GM13976 (cell line): ENCODE data around the gene PKNOX2.

Source experiments
- DNase-seq: peaks from one replicate; pipeline ENCODE4 v3.0.0; 2012; ENCODE audit warnings: low spot score
- in situ Hi-C: fragments of 300-500 bp; cut with MboI; formaldehyde crosslinking; loops from one replicate; pipeline ENCODE4 v1.12.0; 2022; ENCODE audit warnings: low sequenced_read_pairs, mixed read lengths, inconsistent platforms; ENCODE audit not compliant: unreplicated experiment
- TF ChIP-seq, protein P1 (sequence below): IDR thresholded peaks from 2 replicates; pipeline ENCODE4 v1.5.1; 2012; ENCODE audit warnings: borderline replicate concordance, mild to moderate bottlenecking; ENCODE audit not compliant: insufficient read depth; ENCODE audit errors: extremely low read depth, missing control alignments, control extremely low read depth

Gene PKNOX2

DNA sequence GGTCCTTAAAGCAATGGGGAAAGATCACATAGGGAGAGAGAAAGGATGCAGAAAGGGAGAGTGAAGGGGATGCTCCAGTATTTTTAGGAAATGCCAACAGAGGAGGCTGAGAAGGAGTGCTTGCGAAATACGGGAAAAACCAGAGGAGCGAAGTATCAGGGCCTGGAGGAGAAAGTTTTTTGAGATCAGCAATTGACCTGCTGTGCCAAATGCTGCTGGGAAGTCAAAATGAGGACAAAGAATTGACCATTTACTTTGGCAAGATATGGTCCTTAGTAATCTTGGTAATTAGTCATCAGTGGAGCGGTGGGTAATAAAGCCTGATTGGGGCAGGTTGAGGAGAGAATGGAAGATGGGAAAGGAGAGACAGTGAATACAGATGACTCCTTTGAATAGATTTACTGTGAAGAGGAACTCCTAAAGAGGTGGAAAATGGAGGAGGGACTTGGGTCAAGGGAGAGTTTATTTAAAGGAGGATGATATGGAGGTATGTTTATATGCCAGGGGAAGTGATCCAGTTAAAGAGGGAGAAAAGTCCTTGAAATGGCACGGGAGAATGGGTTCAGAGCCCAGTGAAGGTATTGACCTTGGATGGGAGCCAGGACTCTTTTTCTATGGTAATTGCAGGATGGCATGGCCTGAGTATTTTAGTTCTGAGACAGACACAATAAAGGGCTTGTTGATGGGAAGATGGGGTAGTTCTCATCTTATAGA lies 111.5 kb downstream of the PKNOX2 start:
- DNase-seq, result no peak
- TF ChIP-seq, protein P1, sequence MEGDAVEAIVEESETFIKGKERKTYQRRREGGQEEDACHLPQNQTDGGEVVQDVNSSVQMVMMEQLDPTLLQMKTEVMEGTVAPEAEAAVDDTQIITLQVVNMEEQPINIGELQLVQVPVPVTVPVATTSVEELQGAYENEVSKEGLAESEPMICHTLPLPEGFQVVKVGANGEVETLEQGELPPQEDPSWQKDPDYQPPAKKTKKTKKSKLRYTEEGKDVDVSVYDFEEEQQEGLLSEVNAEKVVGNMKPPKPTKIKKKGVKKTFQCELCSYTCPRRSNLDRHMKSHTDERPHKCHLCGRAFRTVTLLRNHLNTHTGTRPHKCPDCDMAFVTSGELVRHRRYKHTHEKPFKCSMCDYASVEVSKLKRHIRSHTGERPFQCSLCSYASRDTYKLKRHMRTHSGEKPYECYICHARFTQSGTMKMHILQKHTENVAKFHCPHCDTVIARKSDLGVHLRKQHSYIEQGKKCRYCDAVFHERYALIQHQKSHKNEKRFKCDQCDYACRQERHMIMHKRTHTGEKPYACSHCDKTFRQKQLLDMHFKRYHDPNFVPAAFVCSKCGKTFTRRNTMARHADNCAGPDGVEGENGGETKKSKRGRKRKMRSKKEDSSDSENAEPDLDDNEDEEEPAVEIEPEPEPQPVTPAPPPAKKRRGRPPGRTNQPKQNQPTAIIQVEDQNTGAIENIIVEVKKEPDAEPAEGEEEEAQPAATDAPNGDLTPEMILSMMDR, result no peak
- in situ Hi-C loops, result no loop called here

DNA sequence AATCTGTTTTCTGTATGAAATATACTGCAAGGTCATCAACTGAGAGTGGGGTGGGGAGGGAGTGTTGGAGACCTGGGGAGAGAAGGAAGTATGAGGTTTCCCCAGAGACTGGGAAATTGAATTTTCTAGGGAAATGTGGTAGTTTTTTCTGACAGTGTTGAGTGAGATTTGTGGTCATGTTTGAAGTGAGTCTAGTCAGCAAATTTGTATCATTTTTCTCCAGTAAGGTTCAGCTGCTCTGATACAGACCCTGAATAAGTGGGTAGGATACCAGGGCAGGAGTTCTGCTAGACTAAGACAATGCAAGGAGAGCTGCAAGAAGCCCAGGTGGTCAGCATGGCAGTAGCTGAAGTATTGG lies 112.0 kb downstream of the PKNOX2 start:
- TF ChIP-seq, protein P1, result no peak
- in situ Hi-C loops, result no loop called here
- DNase-seq, result no peak

- in situ Hi-C loops, result no loop called here
- no peak for DNase-seq
- TF ChIP-seq, protein P1, result no peak
Measured at GRCh38 chr11:125279676-125280418, 115.3 kb downstream of the PKNOX2 start.

DNA sequence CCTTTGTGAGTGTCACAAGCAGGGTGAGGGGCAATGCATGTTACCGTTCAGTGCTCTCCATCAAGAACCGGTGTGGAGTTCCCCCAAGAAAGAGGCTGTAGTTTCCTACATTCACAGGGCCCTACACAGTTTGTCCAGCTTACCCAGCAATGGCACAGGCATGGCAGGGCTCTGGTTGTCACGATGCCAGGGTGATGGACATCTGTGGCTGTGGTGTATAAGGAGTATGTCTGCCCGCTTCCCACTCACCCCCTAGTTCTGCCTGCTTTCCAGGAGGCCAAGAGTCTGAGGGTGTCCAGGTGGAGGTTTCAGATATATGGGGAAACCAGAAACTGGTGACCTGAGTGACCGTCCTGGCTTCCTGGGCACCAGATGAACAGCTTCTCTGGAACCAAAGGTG lies 116.1 kb downstream of the PKNOX2 start:
- in situ Hi-C loops, result no loop called here
- TF ChIP-seq, protein P1, result no peak
- no peak for DNase-seq

DNA sequence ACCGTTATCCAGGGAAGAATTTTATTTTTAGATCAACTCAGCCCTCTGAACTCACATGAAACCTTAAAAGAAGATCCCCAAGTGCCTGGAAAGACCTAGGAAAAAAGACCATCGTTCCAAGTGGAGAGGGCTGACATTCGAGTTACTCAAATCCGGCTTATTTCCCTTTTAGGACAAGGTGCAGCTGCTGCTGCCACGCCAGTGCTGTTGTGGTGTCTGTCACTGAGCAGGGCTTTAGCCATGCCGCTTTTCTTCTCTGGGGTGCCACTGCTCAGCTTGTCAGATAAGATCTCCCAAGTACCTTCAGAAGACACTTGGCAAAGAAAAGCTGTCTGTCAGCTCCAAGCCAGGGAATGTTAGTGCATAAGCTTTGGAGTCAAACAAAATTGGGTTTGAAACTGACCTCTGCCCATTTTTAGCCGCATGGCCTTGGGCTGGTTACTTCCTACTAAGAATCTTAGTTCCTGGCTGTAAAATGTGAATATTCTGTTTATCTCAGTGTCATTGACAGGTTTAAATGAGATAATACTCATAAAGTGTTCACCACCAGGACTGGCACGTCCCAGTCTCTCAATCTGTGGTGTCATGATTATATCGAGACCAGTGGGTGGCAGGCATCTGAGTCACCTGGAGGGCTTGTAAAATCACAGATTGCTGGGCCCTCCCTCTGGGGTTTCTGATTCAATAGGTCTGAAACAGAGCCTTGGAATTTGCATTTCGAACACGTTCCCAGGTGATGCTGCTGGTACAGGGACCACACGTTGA lies 117.5 kb downstream of the PKNOX2 start:
- in situ Hi-C loops, result no loop called here
- TF ChIP-seq, protein P1, result no peak
- no peak for DNase-seq

GRCh38 chr11:125282596-125282914 lies 118.0 kb downstream of the PKNOX2 start:
- no peak for DNase-seq
- TF ChIP-seq, protein P1, result no peak
- in situ Hi-C loops, result no loop called here
